GM10248 (cell line): Measurements from ENCODE around the gene PDE4D.
"Not testable (repeated sequence)": the region's sequence is repeated elsewhere in the genome, so short reads cannot be mapped to it uniquely, and the experiment has no call there.

Source experiments
- CTCF ChIA-PET: fragments of 300-600 bp; sonication (Branson Sonifier 250); formaldehyde crosslinking; extraction: SDS; loops from one replicate; lab custom pipeline; 2021; ENCODE audit warnings: antibody characterized with exemption; lab: Yijun Ruan, JAX
- POLR2A ChIA-PET: fragments of 350-650 bp; sonication (Branson Sonifier 250); formaldehyde crosslinking; extraction: SDS; loops from one replicate; lab custom pipeline; 2020; ENCODE audit warnings: antibody characterized with exemption; lab: Yijun Ruan, JAX
- DNase-seq: peaks from one replicate; pipeline ENCODE4 v3.0.0; 2012; ENCODE audit errors: extremely low spot score
- TF ChIP-seq, protein P1 (sequence below): IDR thresholded peaks from 2 replicates; pipeline ENCODE4 v1.5.1; 2012; ENCODE audit warnings: mild to moderate bottlenecking, low read depth; ENCODE audit errors: extremely low read depth, missing control alignments, control extremely low read depth

The PDE4D gene

DNA sequence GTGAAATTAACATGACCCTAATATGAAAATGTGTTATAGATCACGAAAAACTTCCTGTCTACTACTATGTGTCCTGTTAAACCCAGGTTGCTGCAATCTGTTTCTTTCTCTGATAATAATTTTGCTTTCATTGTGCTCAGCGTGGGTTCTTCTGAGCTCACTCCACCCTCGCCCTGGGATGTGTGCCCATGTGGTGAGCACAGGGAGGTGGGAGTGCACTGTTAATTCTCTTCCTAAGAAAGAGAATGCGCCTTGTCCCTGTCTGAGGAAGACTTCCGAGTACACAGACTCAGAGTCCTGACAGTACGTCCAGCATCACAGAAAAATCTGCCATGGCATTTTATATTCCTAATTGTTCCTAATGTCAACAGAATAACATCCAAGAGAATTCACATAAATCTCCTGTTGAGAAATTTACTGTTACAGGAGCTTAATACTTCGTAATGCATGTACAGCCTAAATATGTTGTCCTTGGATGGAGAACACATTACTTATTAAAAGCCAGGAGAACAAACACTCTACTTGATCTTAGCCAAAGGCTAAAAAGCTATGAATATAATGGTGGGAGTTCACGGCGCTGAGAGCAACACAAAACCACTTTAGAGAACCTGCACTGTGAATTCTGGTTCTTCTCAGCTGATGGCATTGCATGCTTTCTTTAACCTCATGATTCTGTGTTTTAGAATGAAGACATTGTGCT, 102.6 kb downstream of the PDE4D start:
- ChIA-PET POLR2A (no interaction called here), CTCF (interaction anchor here (0.9 to 5.4 kb wide), 4 partner anchors 8 to 410 kb away, joined by 3 to 50 read pairs (median 10); no protein-coding TSS in a partner anchor)
- TF ChIP-seq, protein P1, sequence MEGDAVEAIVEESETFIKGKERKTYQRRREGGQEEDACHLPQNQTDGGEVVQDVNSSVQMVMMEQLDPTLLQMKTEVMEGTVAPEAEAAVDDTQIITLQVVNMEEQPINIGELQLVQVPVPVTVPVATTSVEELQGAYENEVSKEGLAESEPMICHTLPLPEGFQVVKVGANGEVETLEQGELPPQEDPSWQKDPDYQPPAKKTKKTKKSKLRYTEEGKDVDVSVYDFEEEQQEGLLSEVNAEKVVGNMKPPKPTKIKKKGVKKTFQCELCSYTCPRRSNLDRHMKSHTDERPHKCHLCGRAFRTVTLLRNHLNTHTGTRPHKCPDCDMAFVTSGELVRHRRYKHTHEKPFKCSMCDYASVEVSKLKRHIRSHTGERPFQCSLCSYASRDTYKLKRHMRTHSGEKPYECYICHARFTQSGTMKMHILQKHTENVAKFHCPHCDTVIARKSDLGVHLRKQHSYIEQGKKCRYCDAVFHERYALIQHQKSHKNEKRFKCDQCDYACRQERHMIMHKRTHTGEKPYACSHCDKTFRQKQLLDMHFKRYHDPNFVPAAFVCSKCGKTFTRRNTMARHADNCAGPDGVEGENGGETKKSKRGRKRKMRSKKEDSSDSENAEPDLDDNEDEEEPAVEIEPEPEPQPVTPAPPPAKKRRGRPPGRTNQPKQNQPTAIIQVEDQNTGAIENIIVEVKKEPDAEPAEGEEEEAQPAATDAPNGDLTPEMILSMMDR, result no peak
- no peak for DNase-seq

DNA sequence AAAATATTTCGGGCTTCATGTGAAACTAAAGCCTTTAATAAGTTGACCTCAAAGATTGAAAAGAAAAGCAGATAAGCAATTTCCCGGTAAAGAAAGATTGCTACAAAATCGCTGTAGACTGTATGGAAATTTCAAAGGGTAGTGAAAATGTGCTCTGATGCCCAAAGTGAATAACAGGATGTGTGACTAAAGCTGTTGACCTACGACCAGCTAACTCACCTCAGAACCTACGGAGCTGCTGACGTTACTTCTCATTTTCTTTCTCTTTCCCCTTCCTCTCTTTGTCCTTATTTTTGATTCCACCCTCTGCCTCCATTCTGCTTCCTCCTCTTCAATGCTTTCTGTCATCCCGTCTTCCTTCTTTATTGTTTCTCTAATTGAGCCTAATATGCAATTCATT, 103.2 kb downstream of the PDE4D start:
- TF ChIP-seq, protein P1, result no peak
- POLR2A ChIA-PET, result no interaction called here
- CTCF ChIA-PET, result interaction anchor here (0.9 to 5.4 kb wide), 4 partner anchors 9 to 410 kb away, joined by 3 to 50 read pairs (median 10); no protein-coding TSS in a partner anchor
- DNase-seq, result peak; percentile 23

DNA sequence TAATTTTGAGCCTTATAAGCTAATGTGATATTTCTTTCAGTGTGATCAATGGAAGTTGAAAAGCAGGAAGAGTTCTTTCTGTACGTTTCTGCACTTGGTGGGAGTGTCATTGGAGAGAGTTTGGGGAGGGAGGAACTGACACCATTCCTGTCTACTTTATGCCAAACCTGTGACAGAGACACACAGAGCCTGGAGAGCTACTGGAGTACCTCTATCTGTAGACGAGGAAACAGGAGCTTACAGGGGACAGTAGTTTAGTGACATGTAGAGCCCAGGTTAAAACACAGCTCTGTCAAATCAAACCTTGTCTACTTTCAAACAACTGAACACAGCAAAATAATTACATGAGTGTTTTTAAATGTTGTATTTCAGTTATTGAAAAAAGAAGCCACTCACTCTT, 103.6 kb downstream of the PDE4D start:
- TF ChIP-seq, protein P1, result no peak
- POLR2A ChIA-PET, result no interaction called here
- DNase-seq, result no peak
- CTCF ChIA-PET, result interaction anchor here (1.3 to 5.4 kb wide), 5 partner anchors 9 to 409 kb away, joined by 3 to 50 read pairs (median 9); no protein-coding TSS in a partner anchor

GRCh38 chr5:59789197-59789596, 104.3 kb downstream of the PDE4D start:
- POLR2A ChIA-PET, result no interaction called here
- DNase-seq, result no peak
- CTCF ChIA-PET, result interaction anchor here (1.3 to 5.4 kb wide), 5 partner anchors 10 to 409 kb away, joined by 3 to 50 read pairs (median 9); no protein-coding TSS in a partner anchor
- TF ChIP-seq, protein P1, result no peak

DNA sequence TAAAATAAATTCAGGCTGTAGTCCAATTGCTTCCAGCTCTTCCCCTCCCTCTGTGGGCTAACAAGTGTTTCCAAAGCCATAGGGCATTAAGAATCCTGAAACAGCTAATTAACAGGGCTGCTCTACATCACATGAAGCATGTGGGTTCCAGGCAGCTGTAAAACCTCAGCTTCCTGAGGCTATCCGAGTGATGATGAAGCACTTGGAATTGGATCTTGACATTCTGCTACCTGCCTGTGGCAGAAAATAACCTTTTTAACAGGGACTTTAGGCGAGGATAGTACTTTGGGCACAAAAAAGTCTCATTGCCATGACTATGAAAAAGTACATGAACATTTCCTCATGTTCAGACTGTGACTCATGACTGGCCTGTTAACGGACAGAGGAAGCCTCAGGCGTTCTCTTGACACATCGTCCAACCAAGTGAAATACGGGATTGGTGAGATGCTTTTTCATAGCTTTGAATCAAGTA, 107.2 kb downstream of the PDE4D start:
- POLR2A ChIA-PET, result no interaction called here
- DNase-seq, result no peak
- CTCF ChIA-PET, result interaction anchor here (1.2 to 5.4 kb wide), 3 partner anchors 13 to 24 kb away, joined by 5 to 50 read pairs (median 6); no protein-coding TSS in a partner anchor
- TF ChIP-seq, protein P1, result no peak

DNA sequence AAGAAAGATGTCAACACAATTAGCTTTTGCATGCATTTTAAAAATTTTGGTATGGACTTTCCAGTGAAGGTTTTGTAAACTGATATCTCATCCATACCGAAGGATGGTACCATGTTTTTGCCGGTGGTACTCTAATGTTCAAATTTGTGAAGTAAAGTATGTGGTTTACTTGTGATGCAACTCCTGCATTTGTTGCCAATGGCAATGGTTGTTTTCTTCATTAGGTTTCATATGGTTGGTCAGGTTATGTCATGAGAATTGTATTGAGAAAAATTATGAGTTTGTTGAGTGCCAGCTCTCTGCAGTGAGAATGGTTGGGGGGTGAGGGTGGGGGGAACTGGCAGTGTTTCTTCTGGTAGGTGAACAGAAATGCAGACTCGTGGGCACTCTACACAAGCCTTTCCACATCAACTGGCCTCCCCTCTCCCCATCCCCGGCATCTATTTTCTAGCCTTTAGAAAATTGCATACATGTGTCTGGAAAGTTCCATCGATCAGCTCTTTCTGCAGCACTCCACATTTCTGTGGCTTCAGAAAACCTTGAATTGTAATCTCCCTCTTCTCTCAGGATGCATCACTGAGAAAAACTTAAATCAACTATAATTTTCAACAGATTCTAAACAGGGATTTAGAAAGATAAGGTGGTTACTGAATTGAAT, 107.7 kb downstream of the PDE4D start:
- ChIA-PET CTCF (interaction anchor here (0.9 to 1.2 kb wide), 3 partner anchors 13 to 25 kb away, joined by 3 to 5 read pairs (median 5); no protein-coding TSS in a partner anchor), POLR2A (no interaction called here)
- no peak for DNase-seq
- TF ChIP-seq, protein P1, result no peak

DNA sequence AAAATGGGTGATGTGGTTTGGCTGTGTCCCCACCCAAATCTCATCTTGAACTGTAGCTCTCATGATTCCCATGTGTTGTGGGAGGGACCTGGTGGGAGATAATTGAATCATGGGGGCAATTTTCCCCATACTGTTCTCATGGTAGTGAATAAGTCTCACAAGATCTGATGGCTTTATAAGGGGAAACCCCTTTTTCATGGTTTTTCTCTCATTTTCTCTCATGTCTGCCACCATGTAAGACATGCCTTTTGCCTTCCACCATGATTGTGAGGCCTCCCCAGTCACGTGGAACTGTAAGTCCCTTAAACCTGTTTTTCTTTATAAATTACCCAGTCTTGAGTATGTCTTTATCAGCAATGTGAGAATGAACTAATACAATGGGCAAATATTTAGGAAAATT, 108.8 kb downstream of the PDE4D start:
- CTCF ChIA-PET, result interaction anchor here (0.9 to 1.1 kb wide), 3 partner anchors 14 to 24 kb away, joined by 3 to 5 read pairs (median 3); no protein-coding TSS in a partner anchor
- POLR2A ChIA-PET, DNase-seq: not testable (repeated sequence)
